HG02840 (cell line): ENCODE results near the gene ITPKB.

Experiments used
- ATAC-seq: cut with Tn5 transposase; IDR thresholded peaks from one replicate; pipeline ENCODE4 v1.9.1; 2021; ENCODE audit warnings: mild to moderate bottlenecking, moderate library complexity, moderate number of reproducible peaks; ENCODE audit not compliant: unreplicated experiment, low FRiP score

The ITPKB gene

DNA sequence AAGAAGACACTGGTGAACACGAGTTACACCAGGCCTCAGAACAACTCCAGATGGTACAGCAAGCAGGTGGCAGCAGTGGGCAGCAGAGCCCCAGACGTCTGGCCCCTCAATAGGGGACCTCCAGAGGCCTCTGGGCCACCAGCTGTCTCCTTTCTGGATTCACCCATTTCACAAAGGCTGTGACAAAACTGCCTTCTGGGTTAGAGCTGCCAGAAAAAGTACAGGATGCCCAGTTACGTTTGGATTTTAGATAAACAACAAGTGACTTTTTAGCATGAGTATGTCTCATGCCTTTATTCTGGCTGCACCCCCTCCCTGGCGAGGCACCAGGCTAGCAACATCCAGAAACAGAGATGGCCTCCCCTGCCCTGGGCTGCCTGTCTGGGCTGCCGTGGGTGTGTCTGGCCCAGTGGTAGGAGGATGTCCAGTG, 30.1 kb downstream of the ITPKB start:
- no peak for ATAC-seq

DNA sequence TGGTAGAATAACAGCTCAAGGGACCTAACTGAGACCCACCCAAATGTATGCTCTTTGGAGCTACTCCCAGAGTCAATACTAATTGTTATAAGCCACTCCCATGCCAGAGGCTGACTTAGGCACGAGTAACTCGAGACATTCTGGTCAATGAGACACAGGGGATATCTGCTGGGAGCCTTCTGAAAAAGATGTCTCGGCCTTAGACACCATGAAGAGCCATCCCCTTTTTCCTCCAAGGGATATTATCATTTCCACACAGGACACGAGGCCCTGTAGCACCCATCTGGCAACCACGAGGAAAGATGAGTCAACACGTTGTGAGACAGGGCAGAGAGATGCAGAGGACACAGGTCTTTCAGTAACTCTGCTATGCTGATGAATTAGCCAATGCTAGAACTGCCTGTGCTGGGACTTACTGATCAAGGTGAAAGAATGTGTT, 30.7 kb downstream of the ITPKB start:
- no peak for ATAC-seq

DNA sequence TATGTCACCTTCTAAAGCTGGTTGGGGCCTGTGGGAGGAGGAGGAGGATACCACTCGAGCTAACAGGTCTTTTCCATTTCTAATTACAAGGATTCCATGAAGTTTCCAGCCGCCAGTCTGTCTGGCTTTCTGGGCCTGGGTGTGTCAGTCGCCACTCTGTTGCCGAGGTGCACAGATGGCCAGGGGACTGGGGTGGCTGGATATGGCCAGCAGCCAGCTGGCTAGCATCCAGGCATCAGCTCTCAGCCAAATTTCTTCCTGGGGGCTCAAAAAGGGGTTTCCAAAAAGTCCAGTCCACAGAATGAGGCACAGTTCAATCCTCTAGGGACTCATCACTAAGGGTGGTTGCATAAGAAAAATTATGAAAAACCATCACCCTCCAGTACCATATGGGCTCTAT, 32.4 kb downstream of the ITPKB start:
- ATAC-seq = no peak

DNA sequence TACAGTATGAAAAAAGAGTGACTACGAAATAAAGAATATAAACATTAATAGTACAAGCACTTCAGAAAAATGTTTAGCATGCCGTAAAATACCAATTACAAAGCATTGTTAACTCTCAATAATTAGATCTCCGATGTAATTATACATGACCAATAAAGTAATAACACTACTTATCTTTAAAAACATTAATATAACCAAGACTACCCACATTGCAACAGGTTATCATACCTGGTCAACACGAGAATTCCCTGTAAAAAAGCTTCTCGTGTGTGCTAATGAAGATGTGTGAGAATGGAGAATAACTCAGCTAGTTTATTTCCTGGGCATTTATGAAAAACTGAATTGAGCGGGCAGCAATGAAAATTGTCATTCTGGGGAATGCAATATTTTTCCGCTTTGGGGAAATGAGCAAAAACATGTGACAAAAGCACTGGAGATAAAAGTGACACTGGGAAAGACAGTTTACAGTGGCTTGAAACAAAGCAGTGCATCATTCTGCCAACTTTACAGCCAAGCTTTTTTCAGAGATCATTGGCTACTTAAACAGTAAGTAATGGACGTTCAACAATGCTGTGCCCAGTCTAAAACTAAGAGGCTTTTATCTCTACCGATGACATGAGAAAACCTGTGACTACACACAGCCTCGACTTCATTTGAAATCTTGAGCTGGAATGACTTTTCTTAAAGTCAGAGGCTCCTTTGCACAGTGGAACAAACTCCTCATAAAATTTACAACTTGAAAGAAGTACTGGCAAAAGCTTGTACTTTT, 34.7 kb downstream of the ITPKB start:
- no peak for ATAC-seq

DNA sequence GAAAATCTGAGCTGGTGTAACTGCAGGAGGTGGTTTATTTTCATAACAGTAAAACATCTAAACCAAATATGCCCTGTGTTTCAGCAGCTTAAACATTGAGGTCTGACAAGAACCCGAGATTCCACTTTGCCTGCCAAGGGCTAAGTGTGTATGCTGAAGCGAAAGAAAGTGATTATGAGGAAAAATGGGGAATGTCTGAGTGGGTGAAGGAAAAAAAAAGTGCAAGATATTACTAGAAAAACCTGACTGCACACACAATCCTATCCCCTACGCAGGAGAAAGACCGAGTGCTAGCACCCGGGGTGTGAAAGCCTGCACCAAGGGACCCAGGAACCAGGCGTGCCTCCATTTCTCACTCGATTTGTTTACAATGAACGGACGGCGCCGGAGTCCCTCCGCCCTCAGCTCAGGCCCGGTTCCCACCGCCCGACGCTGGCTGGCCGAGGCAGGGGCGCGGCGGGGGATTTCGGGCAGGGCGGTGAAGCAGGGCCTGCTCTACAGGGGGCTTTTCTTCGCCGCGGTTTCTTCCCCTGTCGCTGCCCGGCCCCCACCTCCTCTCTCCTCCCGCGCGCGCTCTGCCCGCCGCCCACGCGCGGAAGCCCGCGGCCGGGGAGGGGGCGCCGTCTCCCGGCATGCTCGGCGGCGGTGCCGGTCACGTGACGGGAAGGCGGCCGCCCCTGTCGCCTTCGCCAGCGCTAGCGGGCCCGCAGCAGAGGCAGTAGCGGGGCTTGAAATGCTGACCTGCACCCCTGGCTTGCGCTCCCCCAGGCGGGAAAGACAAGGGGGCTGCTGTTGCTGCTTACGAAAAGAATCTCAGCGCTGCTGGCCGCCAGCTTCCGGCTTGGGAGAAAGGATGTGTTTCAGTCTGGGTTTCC, 35.9 kb downstream of the ITPKB start:
- peak; percentile 72 for ATAC-seq

DNA sequence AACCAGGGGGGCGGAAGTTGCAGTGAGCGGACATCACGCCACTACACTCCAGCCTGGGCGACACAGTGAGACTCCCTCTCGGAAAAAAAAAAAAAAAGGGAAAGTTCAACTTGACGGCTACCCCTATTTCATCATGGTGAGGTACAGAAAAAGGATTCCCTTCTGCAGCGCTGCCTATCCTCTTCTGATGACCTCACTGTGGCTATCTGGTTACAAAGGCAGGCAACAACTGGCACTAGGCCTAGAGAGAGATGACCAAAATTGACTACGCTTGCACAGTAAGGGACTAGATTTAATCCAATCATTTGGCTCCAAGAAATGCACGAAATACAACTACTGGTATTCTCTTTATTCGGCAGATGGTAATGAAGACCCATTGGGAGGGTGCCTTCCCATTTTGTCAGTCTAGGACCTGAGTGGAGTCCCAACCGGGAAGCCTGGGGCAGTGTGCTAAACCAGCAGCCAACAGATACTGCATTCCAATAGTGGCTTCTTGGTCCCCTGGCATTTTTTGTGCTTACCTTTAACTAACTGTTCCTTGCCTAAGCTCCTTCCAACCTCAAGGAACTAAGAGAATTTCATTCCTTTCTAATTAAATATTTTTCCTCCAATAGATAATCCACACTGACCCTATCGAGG, 36.6 kb downstream of the ITPKB start:
- no peak for ATAC-seq

DNA sequence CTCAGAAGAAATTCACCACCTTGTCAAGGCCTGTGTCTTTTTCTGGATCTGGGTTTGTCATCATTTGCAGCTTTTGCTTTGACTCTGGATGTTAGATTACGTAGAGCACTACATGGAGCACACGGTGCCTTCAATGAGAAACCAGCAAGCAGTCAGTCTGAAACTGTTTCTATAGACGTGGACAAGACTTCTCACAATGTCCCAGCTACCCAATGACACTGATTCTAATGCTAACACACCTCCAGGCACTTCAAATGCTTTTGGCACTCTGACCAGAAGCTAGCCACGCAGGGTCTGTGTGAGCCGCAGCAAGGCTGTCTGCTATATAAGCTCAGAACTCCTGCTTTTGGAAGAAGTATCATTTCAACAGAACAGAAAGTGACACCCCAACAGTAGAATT, 38.2 kb downstream of the ITPKB start:
- no peak for ATAC-seq

DNA sequence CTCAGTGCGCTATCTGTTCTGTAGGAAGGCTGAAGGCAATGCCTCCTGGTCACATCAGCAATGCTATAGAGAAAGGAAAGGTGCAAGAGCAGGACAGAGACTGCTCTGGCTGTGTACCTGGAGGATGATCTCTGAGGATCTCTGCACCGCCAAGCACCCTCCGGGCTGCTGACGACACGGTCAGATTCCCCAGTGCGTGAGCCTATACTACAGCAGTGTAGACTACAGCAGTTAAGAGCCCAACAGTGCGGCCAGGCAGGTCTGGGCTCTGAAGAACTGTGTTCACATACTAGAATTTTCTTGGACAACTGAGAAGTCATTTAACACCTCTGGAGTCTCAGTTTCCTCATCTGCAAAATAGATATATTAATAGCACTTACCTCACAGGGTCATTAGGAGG, 39.9 kb downstream of the ITPKB start:
- no peak for ATAC-seq

DNA sequence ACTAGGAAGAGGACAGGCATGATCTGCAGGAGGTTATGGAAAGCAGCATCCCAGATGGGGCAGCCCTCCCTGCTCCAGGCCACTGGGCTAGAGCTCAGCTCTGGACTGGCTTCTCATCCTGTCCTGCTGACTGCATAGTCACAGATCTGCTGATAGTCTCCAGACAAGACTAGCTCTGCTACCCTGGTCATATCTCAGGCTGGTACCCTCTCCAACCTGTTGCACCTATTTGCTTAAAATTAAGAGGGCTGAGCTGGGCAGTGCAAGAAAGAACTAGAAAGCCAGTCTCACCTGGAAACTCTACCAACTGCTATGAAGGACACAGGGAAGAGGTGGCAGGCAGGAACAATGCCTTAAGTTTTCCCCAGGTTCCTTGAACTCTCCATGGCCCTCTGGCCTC, 40.4 kb downstream of the ITPKB start:
- ATAC-seq = no peak

DNA sequence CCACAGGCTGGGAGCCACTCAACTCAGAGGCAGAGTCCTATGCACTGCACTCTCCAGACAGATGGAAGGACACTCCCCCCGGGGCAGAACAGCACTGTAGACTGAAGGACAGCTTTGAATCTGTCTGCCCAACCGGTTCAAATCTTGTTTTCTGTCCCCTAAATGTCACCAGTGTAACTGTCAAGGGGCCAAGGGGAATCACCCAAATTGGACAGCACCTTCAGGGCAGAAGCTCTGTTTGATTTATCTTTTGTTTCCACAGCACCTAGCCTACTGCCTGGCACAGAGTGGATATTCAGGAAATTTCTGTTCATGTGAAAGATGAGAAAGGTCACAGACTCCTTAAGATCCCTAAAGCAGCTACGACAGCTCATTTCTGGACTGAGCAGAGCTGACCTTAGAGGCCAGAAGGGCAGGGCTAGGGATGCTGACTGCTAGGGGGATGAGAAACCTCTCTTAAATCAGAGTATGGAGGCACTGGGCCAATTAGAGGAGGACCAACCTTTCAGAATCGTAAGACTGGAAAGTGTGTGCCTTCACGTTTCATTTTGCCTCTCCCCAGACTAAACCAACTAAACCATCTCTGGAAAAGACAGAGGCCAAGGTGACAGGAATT, 41.0 kb downstream of the ITPKB start:
- ATAC-seq = no peak

DNA sequence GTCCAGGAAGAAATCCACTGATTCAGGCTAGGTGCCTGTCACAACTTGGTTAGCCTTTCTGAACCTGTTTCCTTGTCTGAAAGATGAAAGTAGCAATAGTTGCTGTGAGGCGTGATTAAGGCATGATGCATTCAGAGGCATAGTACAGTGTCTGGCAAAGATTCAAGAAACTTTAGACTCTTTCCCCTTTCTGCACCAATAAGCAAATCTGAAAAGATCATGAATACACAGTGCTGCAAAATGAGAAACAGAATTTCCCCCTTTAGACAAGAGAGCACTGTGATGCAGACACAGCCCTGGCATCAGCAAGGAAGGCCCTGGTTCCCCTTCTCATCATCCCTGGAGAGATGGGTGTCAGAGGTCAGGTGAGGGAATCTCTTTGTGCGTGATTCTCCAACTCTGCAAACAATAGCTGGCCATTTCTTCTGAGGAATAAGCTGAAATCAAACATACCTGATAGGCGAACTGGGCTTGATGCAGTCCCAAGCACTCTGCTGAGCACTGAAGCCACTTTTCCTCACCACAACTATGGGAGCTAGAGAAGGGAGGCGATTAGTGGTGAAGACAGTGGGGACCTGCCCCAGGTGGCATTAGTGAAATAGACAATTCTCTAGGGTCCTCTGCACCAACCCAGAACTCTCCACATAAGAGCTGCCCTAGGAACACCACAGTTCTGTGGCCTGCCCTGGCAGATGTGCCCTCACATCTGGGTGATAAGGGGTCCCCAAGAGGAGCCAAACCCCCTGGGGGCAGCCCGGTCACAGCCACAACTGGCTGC, 41.7 kb downstream of the ITPKB start:
- ATAC-seq = no peak

DNA sequence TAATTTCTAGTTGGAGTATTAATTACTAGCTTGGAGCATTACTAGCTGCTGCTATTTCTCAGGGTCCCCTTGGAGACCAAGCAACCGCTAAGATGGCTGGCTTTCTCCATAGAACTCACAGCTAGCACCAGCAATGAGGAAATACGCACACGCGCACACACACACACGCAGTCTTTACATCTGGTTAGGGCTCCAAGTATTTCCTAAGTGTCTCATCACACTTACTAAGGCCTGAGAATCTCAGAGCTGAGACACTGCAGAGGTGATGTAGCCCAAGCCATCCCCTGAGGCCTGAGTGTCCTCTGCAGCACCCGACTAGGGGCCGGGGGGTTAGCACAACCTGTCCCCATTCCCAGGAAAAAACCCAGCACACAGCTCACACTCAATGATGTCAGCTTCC, 42.5 kb downstream of the ITPKB start:
- no peak for ATAC-seq

DNA sequence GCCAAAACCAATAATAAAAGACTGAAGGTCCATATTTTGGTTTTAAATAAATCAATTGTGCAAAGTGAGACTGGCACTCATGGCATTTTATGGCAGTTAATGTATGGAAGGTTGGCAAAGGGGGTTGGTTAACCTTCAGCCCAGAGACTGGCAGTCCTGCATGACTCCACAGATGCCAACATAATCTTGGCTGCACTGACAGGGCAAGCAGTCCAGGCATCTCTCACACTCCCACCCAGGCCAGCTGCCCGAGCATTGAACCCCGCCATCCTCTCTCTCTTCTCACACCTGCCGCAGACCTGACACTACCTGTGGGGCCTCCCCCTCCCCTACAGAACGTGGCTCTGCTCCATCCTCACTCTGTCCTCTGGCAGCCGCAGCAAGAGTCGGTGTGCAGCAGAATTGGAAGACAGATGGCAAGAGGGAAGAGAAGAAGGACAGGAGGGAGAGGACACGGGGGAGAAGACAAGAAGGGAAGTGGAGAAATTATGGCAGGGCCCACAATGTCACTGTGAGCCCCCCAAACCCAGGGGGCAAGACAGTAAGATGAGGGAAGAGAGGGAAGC, 43.7 kb downstream of the ITPKB start:
- no peak for ATAC-seq

DNA sequence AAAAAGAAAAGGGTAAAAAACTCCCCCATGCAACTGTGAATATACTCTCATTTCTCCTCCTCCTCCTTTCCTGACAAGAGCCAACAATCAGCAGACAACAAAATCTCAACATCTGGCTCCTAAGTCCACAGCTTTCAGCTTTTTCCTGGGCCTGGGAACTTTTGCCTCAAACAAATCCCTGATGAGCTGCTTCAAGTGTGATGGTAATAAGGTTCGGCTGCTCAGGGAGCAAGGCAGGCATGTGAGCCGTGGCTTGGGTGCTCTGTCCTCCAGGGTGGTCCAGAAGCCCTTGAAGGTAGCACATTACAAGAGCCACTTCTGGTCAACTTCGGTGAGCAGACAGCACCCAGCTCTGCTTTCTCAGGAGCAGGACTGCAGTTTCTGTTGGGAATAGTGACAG, 46.3 kb downstream of the ITPKB start:
- ATAC-seq = no peak

DNA sequence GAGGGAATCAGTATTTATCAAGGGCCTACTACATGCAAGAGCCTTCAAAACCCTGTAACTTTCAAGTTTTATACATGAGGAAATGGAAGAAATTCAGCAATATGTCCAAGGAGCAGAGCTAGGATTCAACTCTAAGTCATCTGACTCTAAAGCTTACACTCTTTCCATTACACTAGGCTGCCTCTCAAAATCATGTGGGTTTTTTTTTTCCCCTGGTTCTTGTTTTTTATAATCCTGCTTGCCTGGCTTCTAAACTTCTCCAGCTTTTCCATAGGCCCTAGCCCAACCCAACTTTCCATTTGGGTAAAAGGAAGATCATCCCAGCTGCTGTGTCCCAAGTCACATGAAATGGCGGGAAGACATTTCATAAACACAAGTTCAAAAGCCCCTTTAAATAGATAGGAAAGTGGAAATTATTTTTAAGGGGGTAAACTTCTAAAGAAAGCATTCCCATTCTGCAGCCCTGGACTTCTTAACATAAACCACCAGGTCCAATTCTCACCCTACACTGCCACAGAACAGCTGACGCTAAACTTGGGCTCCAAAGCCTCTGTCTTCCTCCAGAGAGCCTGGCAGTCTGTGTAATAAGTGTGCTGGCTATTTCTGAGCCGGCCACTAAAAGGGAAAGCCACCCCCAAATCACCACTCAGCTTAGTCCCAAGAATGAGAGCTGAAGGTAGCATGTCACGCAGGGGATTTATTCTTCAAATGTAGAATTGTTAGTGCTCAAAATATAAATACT, 46.9 kb downstream of the ITPKB start:
- ATAC-seq = no peak

DNA sequence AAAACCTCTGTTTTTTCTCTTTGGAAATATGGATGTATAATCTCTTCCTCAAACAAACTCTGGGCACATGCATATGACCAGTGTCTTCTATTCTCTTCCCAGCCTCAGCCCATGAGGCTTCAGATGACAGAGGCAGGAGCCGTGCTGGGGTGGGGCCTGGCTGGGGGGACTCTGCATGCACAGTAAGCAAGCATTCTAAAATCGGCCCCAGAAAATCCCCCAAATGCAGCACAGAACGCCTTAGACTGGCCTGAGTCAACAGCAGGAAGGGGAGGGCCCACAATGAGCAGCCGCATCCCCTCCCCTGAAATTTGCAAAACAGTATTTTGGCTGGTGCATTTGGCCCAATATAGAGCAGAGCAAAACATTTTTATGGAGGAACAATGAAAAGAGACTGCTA, 47.8 kb downstream of the ITPKB start:
- ATAC-seq = peak; percentile 55

DNA sequence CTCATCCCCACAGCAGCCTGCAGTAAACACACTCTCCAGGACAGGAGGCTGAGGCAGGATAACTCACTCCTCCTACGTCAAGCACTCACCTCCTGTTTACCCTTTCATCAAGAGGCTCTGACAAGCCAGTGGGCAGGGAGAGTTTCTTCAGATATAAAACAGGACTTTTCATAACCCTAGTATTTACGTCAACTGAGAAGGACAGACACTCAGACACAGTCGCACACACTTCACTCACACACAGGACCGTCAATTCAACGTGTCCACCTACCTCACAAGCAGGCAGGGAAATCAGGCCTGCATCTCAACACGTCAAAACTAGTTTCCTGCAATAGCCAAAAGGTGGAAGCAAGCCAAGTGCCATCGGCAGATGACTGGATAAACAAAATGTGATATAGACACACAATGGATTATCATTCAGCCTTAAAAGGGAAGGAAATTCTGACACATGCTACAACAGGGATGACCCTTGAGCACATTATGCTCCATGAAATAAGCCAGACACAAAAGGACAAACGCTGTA, 48.6 kb downstream of the ITPKB start:
- ATAC-seq = no peak

DNA sequence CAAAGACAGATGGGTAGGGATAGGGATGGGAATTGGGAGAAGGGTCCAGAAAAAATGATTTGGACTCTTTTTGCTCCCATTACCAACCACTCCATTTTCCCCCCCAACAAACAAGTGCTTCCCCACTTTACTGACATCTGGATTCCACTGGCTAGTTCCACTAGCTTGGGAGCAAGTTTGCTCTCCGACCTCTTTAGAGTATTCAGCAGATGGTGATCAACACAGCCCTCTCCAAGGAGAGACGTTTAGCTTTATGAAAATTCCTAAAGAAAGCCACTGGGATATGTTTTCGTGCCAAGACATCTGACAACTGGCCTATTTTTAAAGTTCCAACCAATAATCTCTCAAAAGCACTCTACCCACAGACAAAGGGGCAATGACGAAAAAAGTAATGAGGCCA, 50.3 kb downstream of the ITPKB start:
- ATAC-seq = no peak
